ENCODE data around the gene HOXD4. TPM values are rescaled to one million over a fixed set of nuclear protein-coding genes. Genes with fewer than 3 reads are reported as not detected.

The HOXD4 gene
- total and polyA plus RNA-seq, 2 experiments from 2014 or later, result 1.4 to 2.5 TPM

- in situ Hi-C loops (cut with MboI), result no loop called here
- H3K36me3 ChIP-seq (ENCODE audit: low read depth), result no peaks in the 10 kb centered on the region
- no peak for DNase-seq
- no peaks in the 10 kb centered on the region for H3K27me3 ChIP-seq (replicated peaks; ENCODE audit: insufficient read depth)
- H3K9ac ChIP-seq, result no peak overlapping the region
- 96% methylated on average over 52 of the region's 52 CpGs for WGBS, 2 experiments (ENCODE audit: low coverage in 1 of 2, low lambda C conversion rate in 2 of 2, missing lambda C conversion rate in 2 of 2)
- H3K27ac ChIP-seq, result no peak overlapping the region
- no peaks in the 10 kb centered on the region for H3K9me2 ChIP-seq (ENCODE audit: insufficient read depth)
- no peaks in the 10 kb centered on the region for H3K79me2 ChIP-seq (ENCODE audit: insufficient read depth)
- no peak overlapping the region for H3K4me2 ChIP-seq (ENCODE audit: unreplicated experiment)
- H3F3A ChIP-seq (ENCODE audit: insufficient read depth), result 0 out of 2 replicates have a peak, but pooled peaks cover 13% of the 10 kb centered on the region
- no peaks in the 10 kb centered on the region for H3K9me3 ChIP-seq (ENCODE audit: low read depth)
- H3K4me1 ChIP-seq (ENCODE audit: insufficient read depth), result peaks cover 8% of the 10 kb centered on the region; the same call in 1 of the 2 replicates
- no peak overlapping the region for H3K4me3 ChIP-seq
- no peak overlapping the region for H2AFZ ChIP-seq
- H4K20me1 ChIP-seq (ENCODE audit: insufficient read depth), result no peaks in the 10 kb centered on the region
- no peak for TF ChIP-seq EZH2 (IDR thresholded peaks at IDR 0.05; ENCODE audit: insufficient read depth, poor library complexity, severe bottlenecking)
- no peak for TF ChIP-seq EZH2phosphoT487 (IDR thresholded peaks at IDR 0.05; ENCODE audit: insufficient read depth, low read depth)
These were observed 13.4 kb downstream of the HOXD4 start for GRCh38 chr2:176164611-176165369.

DNA sequence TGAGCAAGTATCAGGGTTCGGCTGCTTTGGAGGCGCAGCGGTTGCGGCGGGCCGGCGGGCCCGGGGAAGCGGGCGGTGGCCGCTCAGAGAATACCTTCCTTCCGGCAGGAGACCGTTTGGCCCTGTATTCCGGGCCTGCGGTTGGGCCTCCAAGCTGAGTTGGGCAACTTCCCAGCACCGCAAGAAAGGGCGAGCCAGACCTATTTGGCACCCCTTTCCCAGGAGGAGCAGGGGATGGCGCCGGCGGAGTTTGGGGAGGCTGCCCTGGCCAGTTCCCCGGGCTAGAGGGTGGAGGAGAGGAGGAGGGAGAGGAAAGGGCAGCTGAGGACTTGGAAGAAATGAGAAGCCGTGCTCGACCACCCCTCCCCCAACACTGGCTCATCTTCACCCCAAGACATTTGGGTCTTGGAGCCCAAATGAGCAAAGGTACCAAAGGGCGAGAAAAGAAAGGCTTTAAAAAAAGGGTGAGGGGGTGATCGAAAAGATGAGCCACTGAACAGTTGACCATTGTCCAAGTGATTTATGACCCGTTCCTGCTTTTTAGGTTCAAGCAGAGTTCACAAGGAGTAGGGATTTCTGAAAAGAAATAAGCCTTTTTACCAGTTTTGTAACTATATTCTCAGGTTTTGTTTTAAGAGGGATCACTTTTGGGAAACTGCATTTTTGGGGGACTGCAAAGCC, 14.2 kb downstream of the HOXD4 start:
- no peak for DNase-seq
- Histone ChIP-seq H3K9ac (no peak overlapping the region), H3K4me1 (ENCODE audit: insufficient read depth) (peaks cover 8% of the 10 kb centered on the region; the same call in 1 of the 2 replicates), H3K9me2 (ENCODE audit: insufficient read depth) (no peaks in the 10 kb centered on the region), H3K27me3 (replicated peaks; ENCODE audit: insufficient read depth) (no peaks in the 10 kb centered on the region), H4K20me1 (ENCODE audit: insufficient read depth) (no peaks in the 10 kb centered on the region), H3K4me2 (ENCODE audit: unreplicated experiment) (no peak overlapping the region), H3K27ac (no peak overlapping the region), H2AFZ (no peak overlapping the region), H3K79me2 (ENCODE audit: insufficient read depth) (no peaks in the 10 kb centered on the region), H3F3A (ENCODE audit: insufficient read depth) (0 out of 2 replicates have a peak, but pooled peaks cover 13% of the 10 kb centered on the region), H3K9me3 (ENCODE audit: low read depth) (no peaks in the 10 kb centered on the region), H3K36me3 (ENCODE audit: low read depth) (no peaks in the 10 kb centered on the region), H3K4me3 (no peak overlapping the region)
- in situ Hi-C loops (cut with MboI), result no loop called here
- 91 to 92% methylated on average over 26 of the region's 26 CpGs for WGBS, 2 experiments (ENCODE audit: low coverage in 1 of 2, low lambda C conversion rate in 2 of 2, missing lambda C conversion rate in 2 of 2)
- TF ChIP-seq EZH2phosphoT487 (IDR thresholded peaks at IDR 0.05; ENCODE audit: insufficient read depth, low read depth), result no peak
- TF ChIP-seq EZH2 (IDR thresholded peaks at IDR 0.05; ENCODE audit: insufficient read depth, poor library complexity, severe bottlenecking), result no peak

DNA sequence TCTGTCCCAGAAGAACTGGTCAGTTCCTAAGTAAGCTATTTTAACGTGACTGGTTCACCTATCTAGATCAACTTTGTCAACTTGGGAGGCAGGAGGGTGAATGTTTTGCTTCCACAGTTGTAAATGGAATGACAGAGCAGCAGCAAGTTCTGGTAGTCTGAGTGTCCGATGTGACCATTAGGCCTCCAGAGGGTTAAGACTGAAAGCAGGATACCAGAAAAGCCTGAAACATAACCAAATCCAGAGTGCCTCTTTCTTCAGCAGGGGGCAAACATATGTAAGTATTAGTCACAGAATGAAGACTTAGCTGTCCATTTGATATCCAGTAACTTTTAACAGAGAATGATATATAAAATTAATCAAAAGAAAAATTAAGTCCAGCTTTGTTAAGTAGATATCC, 14.9 kb downstream of the HOXD4 start:
- Histone ChIP-seq H3K9me3 (ENCODE audit: low read depth) (no peaks in the 10 kb centered on the region), H3K4me3 (no peak overlapping the region), H3K27ac (no peak overlapping the region), H3F3A (ENCODE audit: insufficient read depth) (0 out of 2 replicates have a peak, but pooled peaks cover 13% of the 10 kb centered on the region), H3K79me2 (ENCODE audit: insufficient read depth) (no peaks in the 10 kb centered on the region), H3K4me1 (ENCODE audit: insufficient read depth) (peaks cover 8% of the 10 kb centered on the region; the same call in 1 of the 2 replicates), H3K4me2 (ENCODE audit: unreplicated experiment) (no peak overlapping the region), H3K36me3 (ENCODE audit: low read depth) (no peaks in the 10 kb centered on the region), H2AFZ (no peak overlapping the region), H3K27me3 (replicated peaks; ENCODE audit: insufficient read depth) (no peaks in the 10 kb centered on the region), H3K9ac (no peak overlapping the region), H3K9me2 (ENCODE audit: insufficient read depth) (no peaks in the 10 kb centered on the region), H4K20me1 (ENCODE audit: insufficient read depth) (no peaks in the 10 kb centered on the region)
- 74 to 78% methylated on average over 2 of the region's 2 CpGs for WGBS, 2 experiments (ENCODE audit: low coverage in 1 of 2, low lambda C conversion rate in 2 of 2, missing lambda C conversion rate in 2 of 2)
- in situ Hi-C loops (cut with MboI), result no loop called here
- no peak for TF ChIP-seq EZH2 (IDR thresholded peaks at IDR 0.05; ENCODE audit: insufficient read depth, poor library complexity, severe bottlenecking)
- TF ChIP-seq EZH2phosphoT487 (IDR thresholded peaks at IDR 0.05; ENCODE audit: insufficient read depth, low read depth), result no peak
- no peak for DNase-seq

DNA sequence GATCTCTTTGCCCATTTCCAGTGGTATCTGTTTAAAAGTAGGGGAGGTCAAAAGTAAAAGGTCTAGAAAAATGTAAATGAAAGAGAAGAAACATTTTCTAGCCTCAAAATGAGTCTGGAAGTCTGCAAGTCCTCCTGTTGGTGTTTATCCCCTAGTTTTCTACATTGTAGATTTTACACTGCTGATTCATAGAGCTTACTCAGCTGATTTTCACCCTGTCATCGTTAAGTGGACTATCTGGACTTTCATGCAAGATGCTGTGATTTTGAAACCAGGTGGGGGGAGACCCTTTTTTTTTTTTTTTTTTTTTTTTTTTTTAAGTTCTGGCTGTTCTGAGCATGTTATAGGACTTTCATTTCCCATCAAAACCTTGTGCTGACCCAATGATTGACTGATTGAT, 16.0 kb downstream of the HOXD4 start:
- no peak overlapping the region for H2AFZ ChIP-seq
- in situ Hi-C loops (cut with MboI), result no loop called here
- H3K27me3 ChIP-seq (replicated peaks; ENCODE audit: insufficient read depth), result no peaks in the 10 kb centered on the region
- H3K36me3 ChIP-seq (ENCODE audit: low read depth), result 0 out of 2 replicates have a peak, but pooled peaks cover under 1% of the 10 kb centered on the region
- H3K4me2 ChIP-seq (ENCODE audit: unreplicated experiment), result no peak overlapping the region
- H3K4me3 ChIP-seq, result no peak overlapping the region
- H3K79me2 ChIP-seq (ENCODE audit: insufficient read depth), result no peaks in the 10 kb centered on the region
- no peaks in the 10 kb centered on the region for H3K9me2 ChIP-seq (ENCODE audit: insufficient read depth)
- H3F3A ChIP-seq (ENCODE audit: insufficient read depth), result 0 out of 2 replicates have a peak, but pooled peaks cover 8% of the 10 kb centered on the region
- no peak overlapping the region for H3K9ac ChIP-seq
- no peaks in the 10 kb centered on the region for H3K9me3 ChIP-seq (ENCODE audit: low read depth)
- H3K27ac ChIP-seq, result no peak overlapping the region
- WGBS, 2 experiments (ENCODE audit: low coverage in 1 of 2, low lambda C conversion rate in 2 of 2, missing lambda C conversion rate in 2 of 2), result 5 to 6% methylated on average over 1 of the region's 1 CpG
- TF ChIP-seq EZH2phosphoT487 (IDR thresholded peaks at IDR 0.05; ENCODE audit: insufficient read depth, low read depth), result no peak
- no peak for TF ChIP-seq EZH2 (IDR thresholded peaks at IDR 0.05; ENCODE audit: insufficient read depth, poor library complexity, severe bottlenecking)
- H4K20me1 ChIP-seq (ENCODE audit: insufficient read depth), result no peaks in the 10 kb centered on the region
- peak; percentile 60 for DNase-seq
- H3K4me1 ChIP-seq (ENCODE audit: insufficient read depth), result peaks cover 8% of the 10 kb centered on the region; the same call in 1 of the 2 replicates
